CD1c-positive myeloid dendritic cell (primary cell): ENCODE measurements around the gene SLC2A9.
A peak's percentile ranks its signal among the peaks of the same experiment; 100 is the strongest.

ENCODE experiments used
- DNase-seq: peaks from one replicate; pipeline ENCODE4 v3.0.0-alpha.2; 2016; ENCODE audit errors: extremely low spot score

The SLC2A9 gene

GRCh38 chr4:10020106-10020505 is 1.2 kb downstream of the SLC2A9 start:
- DNase-seq, result no peak

DNA sequence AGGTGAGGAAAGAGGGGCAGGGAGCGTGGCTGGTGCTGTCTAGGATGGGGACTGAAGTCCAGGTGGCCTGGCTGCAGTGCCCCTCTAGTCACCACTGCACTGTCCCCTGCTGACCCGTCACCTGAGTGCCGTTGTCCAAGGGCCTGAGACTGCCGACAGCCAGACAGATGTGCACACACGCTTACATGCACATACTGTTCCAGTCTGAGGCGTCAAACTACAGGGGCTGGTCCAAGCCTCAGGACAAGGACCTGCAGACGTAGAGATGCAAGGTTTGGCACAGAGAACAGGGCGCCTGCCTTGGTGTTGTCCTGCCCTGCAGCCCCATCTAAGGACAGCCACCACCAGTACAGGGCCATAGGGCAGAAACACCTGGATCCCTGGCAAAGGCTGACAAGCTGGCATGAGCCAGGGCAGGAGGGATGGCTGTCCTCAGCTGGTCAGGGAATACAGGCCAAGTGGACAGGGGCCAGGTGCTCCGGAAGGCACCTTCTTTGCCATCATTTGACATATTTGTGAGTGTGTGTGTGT is 1.7 kb downstream of the SLC2A9 start:
- no peak for DNase-seq

DNA sequence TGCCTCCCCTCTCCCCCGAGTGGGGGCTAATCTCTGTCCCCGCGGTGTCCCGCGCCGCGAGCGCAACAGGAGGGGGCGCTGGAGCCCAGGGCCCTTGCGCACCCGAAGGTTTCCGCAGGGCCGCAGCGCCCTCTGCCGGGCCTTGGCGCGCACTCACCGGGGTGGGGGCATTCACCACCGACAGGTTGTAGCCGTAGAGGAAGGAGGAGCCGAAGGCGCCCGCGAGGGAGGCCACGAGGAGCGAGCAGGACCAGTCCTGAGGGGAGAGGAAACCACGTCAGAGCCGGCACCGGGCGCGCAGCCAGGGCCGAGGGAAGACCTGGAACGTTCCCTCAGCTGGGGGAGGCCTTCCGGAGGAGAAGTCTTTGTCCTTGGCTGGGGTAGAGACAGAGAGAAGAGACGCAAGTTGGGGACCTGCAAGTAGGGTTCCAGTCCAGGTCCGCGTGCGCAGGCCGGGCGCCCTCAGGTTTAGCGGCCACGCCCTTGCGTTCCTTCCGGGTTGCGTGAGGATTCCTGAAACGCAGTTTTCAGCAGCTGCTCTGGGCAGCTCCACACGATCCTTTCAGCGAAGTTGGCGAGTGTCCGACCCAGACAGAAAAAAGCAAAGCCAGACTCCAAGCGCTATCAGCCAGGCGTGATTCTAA is 2.4 kb downstream of the SLC2A9 start:
- peak; percentile 99 for DNase-seq

DNA sequence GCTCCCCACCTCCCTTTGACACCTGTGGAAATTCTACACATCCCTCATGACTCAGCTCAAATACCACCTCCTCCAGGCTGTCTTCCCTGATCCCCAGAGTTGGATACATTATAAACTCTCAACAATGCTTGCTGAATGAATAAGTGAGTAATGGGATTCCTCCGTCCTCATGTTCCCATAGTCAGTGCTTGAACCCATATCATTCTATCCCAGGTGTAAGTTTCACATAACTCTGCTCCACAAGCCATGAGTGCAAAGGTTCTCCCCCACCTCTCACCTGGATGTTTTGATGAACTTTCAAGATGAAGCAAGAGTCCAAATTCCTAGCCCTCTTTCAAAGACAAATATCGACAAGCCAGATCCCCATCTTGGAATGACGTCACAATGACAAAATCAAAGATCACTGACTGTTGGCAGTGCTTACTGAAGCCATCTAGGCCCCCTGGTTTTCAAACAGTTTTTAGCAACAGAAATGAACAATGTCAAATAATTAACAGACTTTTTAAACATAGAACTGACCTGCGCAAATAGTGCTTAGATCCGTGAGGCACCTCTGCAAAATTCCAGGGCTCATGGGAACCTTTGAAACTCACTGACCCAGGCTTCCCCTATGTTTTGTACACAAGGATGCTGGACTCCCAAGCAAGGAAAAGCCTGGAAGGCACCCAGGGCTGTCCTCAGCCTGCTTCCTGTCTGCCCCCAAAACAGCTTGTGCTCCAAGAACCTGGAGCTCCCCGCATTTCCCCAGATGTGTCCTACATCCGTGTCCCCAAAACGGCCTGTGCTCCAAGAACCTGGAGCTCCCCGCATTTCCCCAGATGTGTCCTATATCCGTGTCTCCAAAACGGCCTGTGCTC is 4.0 kb downstream of the SLC2A9 start:
- DNase-seq, result no peak

- no peak for DNase-seq
Observed at GRCh38 chr4:10016169-10016568, 5.1 kb downstream of the SLC2A9 start.

DNA sequence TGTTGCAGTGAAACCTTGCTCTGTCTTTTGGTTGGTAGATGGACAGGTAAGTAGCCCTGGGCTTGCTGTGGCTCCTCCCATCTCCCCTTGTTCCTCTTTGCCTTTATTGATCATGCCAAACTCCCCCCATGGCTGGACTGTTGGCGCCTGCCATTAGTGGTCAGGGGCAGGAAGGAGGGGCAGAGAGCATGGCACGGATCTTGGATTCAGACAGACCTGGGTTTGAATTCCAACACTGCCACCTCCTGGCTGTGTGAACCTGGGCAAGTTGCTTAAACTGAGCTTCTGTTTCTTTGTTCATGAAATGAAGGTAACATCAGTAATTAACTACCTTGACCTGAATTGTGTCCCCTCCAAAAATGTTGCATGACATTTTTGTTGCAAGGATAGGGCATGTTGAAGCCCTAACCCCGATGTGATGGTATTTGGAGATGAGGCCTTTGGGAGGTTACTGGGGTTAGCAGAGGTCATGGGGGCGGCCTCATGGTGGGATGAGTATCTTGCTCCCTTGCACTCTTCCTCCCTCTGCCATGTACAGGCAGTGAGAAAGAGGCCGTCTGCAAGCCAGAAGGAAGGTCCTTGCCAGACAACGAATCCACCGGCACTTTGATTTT is 6.0 kb downstream of the SLC2A9 start:
- peak; percentile 22 for DNase-seq

- DNase-seq, result peak; percentile 31
Observed at GRCh38 chr4:10013722-10014121, 7.6 kb downstream of the SLC2A9 start.

- no peak for DNase-seq
Observed at GRCh38 chr4:10011885-10012284, 9.4 kb downstream of the SLC2A9 start.

DNA sequence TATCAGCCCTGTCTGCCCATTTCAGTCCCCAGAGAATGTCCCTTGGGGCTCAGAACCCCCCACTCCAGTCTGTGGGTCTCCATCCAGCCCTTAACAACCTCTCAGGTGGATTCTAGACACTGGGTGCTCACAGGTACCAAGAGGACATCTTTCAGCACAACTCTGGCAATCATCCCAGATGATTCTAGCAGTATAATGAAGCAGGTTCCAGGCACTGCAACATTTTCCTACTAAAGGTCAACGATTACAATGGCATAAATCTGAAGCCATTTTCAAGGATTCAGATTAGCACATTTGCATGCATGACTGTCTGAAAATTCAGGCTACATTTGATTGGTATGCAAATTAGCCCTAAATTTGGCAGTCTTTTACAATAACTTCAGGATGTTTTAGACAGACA is 10.0 kb downstream of the SLC2A9 start:
- no peak for DNase-seq

- DNase-seq, result no peak
Observed at GRCh38 chr4:10009861-10010500, 11.3 kb downstream of the SLC2A9 start.

- DNase-seq, result no peak
Observed at GRCh38 chr4:10008609-10009005, 12.7 kb downstream of the SLC2A9 start.

- DNase-seq, result no peak
Observed at GRCh38 chr4:10007793-10008608, 13.3 kb downstream of the SLC2A9 start.

DNA sequence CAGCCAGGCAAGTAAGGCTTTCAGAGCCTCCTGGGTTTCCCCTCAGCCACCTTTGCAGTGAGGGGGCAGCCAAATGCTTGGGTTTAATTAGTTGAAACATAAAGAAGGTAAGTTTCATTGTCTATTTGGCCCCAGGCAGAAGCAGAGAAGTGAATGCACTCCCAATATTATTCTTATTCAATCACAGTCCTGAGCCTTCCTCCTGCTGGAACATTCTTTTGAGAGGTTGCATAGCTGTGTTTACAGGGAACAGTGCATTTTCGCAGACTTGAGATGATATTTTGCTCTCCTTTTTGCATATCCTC is 13.9 kb downstream of the SLC2A9 start:
- no peak for DNase-seq

- DNase-seq, result peak; percentile 20
Observed at GRCh38 chr4:10006601-10007435, 14.5 kb downstream of the SLC2A9 start.

DNA sequence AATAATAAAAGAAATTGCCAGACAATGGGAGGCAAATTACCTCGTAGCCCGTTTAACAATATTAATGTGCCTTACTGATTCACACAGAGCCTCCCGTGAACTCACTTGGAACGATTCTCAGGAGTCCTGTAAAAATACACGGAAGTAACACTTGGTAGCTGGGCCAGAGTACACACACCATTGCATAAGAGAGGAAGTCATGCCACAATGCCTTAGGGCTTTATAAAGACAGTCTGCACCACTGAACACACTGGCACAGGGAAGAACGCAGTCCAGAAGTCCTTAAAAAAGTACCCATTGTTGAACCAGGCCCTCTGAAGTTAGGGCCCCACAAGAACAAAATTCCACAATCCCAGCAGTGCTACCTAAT is 15.1 kb downstream of the SLC2A9 start:
- DNase-seq, result peak; percentile 76

DNA sequence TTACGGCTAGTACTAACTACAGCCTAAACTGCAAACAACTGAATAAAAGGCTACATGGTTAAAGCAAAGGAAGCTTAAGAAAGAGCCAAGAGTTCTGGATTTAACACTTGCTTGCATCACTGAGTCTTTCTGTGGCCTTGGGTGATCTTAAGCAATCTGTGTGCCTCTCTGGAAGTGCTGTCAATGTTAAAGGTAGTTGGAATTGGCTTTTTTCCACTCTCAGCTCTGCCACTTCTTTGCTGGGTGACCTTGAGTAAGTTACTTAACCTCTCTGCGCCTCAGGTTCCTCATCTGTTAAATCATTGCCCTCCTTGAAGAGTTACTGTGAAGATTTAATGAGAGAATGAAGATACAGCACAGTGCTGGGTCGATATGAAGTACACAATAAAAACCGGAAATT is 15.7 kb downstream of the SLC2A9 start:
- no peak for DNase-seq

DNA sequence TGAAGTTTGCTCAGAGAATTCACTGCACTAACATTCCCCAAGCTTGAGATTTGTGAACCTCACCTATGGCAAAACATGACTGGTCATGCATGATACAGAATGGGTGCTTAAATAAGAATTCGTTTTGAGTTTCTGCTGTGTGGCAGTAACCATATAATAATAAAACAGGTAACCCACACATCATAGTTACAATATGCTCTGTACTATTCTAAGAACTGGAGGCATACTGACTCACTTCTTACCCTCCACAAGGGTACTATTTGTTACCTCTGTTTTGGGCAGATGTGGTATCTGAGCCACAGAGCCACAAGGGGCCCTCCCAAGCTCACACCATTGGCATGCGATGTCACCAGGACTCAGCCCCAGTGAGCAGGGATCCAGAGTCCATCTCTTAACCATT is 17.6 kb downstream of the SLC2A9 start:
- DNase-seq, result no peak

DNA sequence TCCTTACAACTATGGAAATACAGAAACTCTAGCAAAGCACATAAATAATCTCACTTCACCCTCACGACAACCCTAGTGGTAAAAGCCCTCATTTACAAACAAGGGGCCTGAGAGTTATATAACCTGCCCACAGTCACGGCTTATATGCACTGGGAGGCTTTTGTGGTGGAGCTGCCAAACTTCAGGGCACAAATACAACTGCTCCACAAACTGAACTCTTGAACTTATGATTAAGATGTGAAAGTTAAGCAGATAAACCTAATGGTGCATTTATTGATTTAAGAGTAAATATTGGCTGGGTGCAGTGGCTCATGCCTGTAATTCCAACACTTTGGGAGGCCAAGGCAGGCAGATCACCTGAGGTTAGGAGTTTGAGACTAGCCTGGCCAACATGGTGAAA is 19.0 kb downstream of the SLC2A9 start:
- no peak for DNase-seq

DNA sequence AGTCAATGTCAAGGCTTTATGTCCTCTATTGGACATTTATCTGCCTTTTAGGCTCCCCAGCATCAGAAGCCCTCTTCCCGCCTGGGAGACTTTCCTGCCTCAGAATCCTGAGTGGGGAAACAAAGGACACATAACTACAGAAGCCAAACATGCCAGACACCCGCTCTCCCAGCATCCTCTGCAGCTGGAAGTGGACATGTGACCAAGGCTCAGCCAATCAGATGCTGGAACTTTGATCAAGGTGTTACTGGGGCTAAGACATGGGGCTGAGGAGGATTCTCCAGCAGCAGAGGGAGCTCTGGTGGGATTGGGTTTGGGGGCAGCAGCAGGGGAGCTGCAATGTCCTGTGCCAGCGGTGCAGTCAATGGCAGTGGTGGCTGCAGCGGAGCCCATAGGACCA is 19.5 kb downstream of the SLC2A9 start:
- DNase-seq, result no peak

- DNase-seq, result no peak
Observed at GRCh38 chr4:9999956-10000561, 21.2 kb downstream of the SLC2A9 start.
